NCI-H1048 (cell line): ENCODE measurements around the gene SMU1.

ENCODE experiments used
- DNase-seq: peaks from one replicate; lab custom pipeline; 2025; lab: John Stamatoyannopoulos, UW

SMU1 gene

GRCh38 chr9:33076046-33077004 is at the start of gene SMU1:
Gene SMU1 (minus strand): TSS chr9:33076674. CDS start chr9:33076608, 66 bp downstream.
- DNase-seq: peak; percentile 93

- no peak for DNase-seq
Measured at GRCh38 chr9:33125461-33125860, 49.0 kb upstream of the SMU1 start.

GRCh38 chr9:33124751-33125381 is 48.4 kb upstream of the SMU1 start:
- DNase-seq: no peak

- DNase-seq: no peak
Measured at GRCh38 chr9:33124046-33124445, 47.6 kb upstream of the SMU1 start.

GRCh38 chr9:33123407-33124031 is 47.0 kb upstream of the SMU1 start:
- no peak for DNase-seq

GRCh38 chr9:33120620-33121019 is 44.1 kb upstream of the SMU1 start:
- DNase-seq: no peak

GRCh38 chr9:33117796-33118195 is 41.3 kb upstream of the SMU1 start:
- DNase-seq: no peak

GRCh38 chr9:33117306-33117705 is 40.8 kb upstream of the SMU1 start:
- no peak for DNase-seq

- DNase-seq: no peak
Measured at GRCh38 chr9:33116860-33117259, 40.4 kb upstream of the SMU1 start.

GRCh38 chr9:33114746-33115145 is 38.3 kb upstream of the SMU1 start:
- no peak for DNase-seq

GRCh38 chr9:33113799-33114547 is 37.5 kb upstream of the SMU1 start:
- DNase-seq: no peak

- DNase-seq: no peak
Measured at GRCh38 chr9:33112094-33112493, 35.6 kb upstream of the SMU1 start.

GRCh38 chr9:33111631-33112030 is 35.2 kb upstream of the SMU1 start:
- no peak for DNase-seq

GRCh38 chr9:33110686-33111085 is 34.2 kb upstream of the SMU1 start:
- DNase-seq: no peak

- DNase-seq: no peak
Measured at GRCh38 chr9:33109850-33110595, 33.5 kb upstream of the SMU1 start.

- no peak for DNase-seq
Measured at GRCh38 chr9:33109097-33109496, 32.6 kb upstream of the SMU1 start.

GRCh38 chr9:33108472-33108871 is 32.0 kb upstream of the SMU1 start:
- no peak for DNase-seq

- DNase-seq: no peak
Measured at GRCh38 chr9:33107762-33108161, 31.3 kb upstream of the SMU1 start.

- DNase-seq: no peak
Measured at GRCh38 chr9:33106827-33107621, 30.6 kb upstream of the SMU1 start.

- DNase-seq: no peak
Measured at GRCh38 chr9:33106372-33106771, 29.9 kb upstream of the SMU1 start.

GRCh38 chr9:33105959-33106358 is 29.5 kb upstream of the SMU1 start:
- DNase-seq: no peak
